Endometrial microvascular endothelial cells (primary cell): Measurements from ENCODE around the gene BUD31. TPM values are rescaled to one million over a fixed set of nuclear protein-coding genes. Genes with fewer than 3 reads are reported as not detected.

Source experiments
- in situ Hi-C: cut with HindIII; loops from 2 replicates; pipeline ENCODE4 v1.10.0; 2017; ENCODE audit warnings: low sequenced_read_pairs, low pct_unique_long_range_greater_than_20kb; ENCODE audit errors: inconsistent ontology term
- total RNA-seq: library from RNA; depleted of rRNA; stranded (reverse); fragments of >200 nt; gene quantifications from one replicate; pipeline ENCODE4 v1.2.3, GENCODE V29; 2015; ENCODE audit errors: inconsistent ontology term

The BUD31 gene
- total RNA-seq: 85.7 TPM

DNA sequence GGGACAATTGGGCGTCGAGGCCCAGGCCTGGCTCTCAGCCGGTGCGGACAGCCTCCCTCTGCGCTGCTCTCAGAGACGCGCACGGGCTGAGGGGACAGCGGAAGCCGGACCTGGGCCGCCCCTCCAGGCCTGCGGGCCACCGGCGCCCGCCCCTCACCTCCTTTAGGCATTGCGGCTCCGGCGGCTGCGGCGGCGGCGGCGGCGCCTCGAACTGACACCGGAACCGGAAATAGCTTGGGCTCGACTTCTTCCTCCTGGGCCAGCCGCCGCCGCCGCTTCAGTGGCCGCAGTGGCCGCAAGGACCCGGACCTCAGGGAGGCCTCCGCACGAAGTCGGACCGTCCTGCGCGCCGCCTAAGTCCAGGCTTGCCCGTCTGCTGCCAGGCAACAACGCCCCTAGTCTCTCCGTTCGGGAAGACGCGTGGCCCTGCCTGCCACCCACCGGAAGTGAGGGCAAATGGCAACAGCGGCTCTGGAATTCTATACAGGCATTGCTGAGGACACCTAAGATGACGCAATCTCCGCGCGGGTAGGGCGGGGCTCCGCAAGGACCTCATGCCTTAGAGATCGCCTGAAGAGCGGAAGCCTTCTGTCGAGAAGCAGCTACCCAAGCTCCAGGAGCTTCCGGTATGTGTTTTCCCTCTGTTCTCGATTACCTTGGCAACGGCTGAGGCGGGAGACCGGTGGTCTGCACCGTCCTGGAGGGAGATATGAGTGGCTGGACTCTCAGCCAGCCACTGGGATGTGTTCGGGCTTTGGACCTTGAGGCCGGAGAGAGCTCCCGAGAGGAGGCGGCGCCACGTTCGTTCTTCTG lies at the start of gene BUD31, which contains the start of gene PDAP1:
Gene BUD31, plus strand, starts transcription at position 591 of the 813 bp plus-strand sequence. CDS start 2,124 bp downstream, outside the sequence.
Gene PDAP1, minus strand, starts transcription at position 219 of the 813 bp plus-strand sequence. Its CDS starts 49 bp downstream, at position 170.
- in situ Hi-C loops: no loop called here

DNA sequence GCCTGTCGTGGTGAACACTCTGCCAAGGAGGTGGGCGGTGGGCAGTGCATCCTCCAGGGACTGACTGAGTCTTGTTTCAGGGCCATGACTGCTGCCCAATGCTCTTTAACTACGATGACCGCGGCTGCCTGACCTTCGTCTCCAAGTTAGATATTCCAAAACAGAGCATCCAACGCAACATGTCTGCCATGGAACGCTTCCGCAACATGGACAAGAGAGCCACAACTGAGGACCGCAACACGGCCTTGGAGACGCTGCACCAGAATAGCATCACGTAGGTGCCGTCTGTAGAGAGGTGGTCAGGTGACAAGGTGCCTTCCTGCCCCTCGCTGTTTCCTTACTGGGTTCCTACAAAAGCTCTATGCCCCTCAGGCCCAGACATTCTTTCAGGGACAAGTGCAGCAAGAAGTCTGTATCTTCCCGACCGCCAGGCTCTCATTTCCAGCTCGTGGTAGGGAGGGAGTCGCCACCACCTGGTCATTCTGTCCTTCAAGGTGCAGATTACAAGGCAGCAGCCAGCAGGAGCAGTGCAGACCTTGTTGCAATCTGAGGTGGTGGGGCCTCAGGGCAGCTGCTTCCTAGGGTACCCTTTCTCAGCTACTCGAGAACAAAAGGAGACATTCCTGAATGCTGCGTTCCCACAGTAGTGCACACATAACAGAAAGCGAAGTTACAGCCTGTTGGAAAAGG lies 49.2 kb upstream of the BUD31 start:
- in situ Hi-C loops: no loop called here

DNA sequence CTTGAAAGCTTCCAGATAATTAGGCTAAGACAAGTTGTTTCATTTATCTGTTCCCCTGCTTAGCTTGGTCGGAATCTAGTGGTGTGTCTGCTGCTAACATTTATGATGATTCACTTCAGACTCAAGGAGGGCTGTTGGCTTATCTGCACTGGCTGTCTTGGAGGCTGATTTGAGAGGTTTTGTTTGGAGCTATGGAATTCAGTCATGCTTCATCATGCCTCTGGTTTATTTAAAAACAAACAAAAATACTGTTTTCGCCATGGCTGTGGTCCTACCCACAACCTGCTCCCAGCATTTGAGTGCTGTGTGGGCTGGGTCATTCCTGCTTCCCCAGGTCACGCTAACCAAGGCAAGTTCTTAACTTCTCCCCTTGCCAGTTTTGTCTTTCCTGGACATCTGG lies 46.0 kb upstream of the BUD31 start:
- in situ Hi-C loops: no loop called here

DNA sequence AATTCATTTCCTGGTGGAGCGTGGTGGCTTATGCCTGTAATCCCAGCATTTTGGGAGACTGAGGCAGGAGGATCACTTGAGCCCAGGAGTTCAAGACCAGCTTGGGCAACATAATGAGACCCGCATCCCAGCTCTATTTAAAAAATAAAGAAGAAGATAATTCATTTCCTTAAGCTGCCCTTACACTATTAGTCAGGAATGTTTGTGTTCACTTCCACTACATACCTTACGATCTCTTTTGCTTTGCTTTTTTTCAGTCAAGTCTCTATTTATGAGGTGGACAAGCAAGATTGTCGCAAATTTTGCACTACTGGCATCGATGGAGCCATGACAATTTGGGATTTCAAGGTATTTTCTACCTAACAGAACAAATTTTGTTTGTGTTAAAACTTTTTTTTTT lies 45.5 kb upstream of the BUD31 start:
- in situ Hi-C loops: no loop called here

DNA sequence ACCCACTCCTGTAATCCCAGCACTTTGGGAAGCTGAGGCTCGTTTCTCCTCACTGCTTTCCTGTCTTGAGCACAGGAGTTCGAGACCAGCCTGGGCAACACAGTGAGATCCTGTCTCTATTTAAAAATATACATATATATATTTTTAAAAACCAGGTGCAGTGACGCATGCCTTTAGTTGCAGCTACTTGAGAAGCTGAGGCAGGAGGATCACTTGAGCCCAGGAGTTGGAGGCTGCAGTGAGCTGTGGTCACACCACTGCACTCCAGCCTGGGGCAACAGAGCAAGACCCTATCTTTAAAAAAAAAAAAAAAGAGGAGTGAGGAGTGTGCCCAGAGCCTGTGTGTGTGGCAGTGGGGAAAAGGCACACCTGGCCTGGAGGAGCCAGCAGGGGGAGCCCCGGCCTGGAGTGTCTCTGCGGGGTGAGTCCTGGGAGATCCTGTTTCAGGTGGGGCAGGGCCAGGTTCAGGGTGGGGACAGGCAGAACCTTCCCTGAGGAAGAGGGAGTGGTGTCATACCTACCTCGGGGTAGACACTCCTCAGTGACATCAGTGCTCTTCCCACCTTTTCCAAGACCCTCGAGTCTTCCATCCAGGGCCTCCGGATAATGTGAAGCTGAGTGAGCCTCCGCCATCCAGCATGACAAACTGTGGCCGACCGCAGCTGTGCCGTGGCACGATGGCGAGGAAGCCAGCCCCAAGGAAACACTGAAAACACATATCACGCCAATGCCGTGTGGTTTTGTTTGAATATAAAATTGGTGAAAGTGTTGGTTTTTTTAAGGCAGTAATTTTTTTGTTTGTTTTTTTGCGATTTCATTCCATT lies 43.2 kb upstream of the BUD31 start:
- in situ Hi-C loops: no loop called here

DNA sequence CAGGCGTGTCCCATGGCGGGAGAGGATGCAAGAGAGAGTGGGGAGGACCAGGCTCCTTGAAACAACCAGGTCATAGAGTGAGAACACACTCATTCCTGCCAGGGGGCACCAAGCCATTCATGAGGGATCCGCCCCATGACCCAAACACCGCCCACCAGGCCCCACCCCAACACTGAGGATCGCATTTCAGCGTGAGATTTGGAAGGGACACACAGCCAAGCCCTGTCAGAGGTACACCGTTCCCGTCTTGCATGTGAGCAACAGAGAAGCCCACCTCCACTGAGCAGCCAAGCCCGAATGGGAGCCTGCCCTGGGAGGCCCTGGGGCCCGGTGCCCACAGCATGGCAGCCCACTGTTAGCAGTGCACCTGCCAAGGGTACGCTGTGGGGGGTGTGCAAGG lies 42.1 kb upstream of the BUD31 start:
- in situ Hi-C loops: no loop called here

DNA sequence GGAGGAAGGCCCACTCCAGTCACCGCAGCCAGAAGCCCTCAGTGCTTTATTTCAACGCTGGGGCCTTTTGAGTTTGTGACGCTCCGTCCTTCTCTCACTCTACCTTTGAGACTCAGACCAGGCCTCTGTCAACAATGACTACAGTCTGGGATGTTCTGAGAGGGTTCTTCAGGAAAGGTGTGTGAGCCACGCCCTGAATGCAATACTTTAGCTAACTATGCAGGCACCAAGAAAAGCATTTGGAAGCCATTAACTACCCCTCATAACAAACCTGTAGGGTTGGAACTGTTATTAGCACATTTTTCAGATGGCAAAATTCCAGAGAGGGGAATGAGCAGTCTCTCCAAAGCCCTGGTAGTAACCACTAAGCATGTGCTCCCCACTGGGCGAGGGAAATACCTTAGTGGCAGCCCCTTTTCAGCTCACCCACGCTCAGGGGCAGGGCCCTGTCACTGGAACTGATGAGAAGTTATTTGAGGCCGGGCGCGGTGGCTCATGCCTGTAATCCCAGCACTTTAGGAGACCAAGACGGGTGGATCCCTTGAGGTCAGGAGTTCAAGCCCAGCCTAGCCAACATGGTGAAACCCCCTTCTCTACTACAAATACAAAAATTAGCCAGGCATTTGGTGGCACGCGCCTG lies 39.9 kb upstream of the BUD31 start:
- in situ Hi-C loops: no loop called here

DNA sequence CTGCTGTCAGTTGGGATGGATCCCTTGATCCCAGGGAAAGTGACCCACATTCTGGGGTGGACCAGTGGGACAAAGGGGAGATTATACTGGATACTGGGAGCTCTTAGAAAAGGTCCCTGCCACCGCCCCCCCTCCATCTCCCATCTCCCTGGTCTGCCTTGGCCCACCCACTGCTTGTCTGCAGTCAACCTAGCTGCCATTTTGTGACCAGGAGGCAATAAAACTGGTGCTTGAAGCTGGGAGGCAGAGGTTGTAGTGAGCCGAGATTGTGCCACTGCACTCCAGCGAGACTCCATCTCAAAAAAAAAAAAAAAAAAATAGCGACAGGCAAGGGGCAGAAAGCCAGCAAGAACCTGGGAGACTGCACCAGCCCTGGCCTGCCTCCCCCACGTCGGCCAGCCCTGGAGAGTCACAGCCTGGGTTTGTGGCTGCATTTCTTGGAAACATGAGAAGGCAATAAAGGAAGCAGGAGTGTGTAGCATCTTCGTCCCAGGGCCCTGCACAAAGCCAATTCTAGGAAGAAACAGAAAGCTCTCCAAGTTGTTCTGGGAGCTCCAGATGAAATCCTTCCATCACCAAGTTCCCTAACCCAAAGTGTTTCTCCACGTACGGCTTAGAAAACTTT lies 38.9 kb upstream of the BUD31 start:
- in situ Hi-C loops: no loop called here

DNA sequence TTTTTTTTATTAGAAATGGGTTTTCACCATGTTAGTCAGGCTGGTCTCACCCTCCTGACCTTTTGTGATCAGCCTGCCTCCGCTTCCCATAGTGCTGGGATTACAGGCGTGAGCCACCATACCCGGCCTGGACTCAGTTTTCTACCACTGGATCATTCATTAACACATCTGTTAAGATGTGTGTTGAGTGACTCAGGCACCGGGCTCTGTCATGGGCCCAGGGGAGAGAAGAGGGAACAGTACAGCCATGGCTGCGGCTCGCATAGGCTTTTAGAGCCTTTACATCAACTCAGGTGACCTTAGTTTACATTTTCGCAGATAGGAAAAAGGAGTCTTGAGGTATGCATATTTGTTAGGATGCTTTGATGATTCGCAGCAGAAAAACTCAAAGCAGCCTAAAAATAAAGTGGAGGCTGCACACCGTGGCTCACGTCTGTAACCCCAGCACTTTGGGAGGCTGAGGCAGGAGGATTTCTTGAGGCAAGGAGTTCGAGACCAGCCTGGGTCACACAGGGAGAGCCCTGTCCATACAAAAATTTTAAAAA lies 37.3 kb upstream of the BUD31 start:
- in situ Hi-C loops: no loop called here

DNA sequence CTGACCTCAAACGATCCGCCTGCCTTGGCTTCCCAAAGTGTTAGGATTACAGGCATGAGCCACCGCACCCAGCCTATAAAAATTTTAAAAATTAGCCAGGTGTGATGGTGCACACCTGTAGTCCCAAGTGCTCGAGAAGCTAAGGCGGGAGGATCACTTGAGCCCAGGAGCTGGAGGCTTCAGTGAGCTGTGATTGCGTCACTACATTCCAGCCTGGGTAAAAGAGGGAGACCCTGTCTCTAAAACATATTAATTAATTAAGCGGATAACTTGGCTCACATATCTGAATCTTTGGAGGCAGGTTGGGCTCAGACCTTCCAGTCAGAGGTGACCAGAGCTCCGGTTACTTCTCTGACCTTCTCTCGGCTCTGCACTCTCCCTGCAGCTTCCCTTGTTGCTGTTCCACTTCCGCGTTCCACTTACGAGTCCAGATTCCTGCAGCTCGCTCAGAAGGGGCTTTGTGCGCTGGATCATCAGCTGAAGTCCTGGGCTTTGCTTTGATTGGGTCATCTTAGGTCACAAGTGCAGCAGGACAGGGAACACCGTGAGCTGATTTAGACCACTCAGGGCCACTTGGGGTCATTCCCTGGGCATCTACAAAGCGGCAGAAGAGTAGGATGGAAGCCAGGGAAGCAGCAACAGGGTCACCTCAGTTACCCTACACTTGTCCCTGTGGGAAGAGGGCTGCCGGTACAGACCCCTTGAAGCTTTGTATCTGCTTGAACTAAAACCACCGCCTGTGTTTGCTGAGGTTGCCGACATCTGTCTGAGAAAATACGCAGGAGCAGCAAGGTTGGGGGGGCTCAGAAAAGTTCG lies 36.3 kb upstream of the BUD31 start:
- in situ Hi-C loops: no loop called here

DNA sequence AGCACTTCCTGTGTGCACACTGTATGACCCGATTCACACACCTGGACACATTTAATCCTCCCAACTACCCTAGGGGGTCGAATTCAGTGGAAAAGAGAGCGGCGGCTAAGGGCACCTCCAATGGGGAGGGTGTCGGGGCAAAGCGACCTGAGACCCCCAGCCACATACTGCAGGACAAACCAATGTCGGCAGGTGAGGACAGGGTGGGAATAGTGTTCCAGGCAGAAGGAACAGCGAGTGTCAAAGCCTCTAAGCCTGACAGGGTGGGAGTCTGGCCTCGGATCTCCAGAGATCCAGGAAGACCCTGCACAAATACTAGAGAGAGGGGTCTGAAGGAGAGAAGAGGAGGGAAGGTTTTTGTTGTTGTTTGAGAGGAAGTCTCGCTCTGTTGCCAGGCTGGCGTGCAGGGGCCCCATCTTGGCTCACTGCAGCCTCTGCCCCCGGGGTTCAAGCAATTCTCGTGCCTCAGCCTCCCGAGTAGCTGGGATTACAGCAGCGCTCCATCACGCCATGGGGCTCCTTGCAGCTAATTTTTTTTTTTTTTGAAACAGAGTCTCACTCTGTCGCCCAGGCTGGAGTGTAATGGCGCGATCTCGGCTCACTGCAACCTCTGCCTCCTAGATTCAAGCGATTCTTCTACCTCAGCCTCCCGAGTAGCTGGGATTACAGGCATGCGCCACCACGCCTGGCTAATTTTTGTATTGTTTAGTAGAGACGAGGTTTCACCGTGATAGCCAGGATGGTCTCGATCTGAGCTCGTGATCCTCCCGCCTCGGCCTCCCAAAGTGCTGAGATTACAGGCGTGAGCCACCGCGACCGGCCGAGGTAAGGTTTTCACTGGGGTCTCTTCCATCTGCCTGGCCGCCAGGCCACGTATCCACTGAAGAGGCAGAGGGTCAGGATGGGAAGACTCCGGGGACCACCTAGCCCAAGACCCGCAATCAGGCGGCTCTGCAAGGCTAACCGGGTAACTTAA lies 35.4 kb upstream of the BUD31 start:
- in situ Hi-C loops: no loop called here

DNA sequence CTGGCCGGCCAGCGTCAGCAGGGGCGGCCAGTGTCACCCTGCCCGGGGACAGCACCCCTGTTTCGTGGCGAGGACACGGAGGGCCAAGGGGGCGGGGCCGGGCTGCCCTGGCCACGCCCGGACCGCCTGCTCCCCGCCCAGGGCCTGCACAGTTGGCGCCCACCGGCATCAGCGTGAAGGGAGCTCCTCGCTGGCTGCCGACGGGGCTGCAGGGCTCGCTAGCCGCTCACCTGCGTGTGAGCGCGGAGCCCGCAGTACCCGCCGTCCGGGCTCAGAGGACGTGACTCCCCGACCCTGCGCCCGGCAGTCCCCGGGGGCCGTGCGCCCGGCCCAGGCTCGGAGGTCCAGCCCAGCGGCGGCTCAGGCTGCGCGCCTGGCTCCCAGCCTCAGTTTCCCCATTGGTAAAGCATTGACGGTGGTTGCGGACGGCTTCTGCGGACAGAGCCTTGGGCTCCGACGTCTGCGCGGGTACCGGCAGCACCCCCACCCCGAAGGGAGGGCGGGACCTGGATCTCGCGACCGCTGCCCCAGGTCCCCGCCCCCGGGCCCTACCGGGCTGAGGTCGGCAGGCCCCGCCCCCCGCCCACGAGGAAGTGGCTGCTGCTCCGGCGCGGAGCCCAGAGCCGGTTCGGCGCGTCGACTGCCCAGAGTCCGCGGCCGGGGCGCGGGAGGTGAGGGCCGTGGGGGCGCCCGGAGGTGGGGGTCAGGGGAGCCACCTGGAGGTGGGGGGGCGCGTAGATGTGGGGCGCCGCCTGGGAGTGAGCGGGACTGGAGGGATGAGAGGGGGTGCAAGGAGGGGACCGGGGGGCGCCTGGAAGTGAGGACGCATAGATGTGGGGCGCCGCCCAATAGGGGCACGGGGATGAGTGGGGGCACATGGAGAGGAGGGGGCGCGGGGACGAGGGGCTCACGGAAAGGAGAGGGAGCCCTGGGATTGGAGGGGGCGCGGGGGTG lies 34.4 kb upstream of the BUD31 start, which contains the start of gene ARPC1B:
Gene ARPC1B, plus strand, starts transcription at position 620 of the 954 bp plus-strand sequence. CDS start 10,985 bp downstream, outside the sequence.
- in situ Hi-C loops: no loop called here

DNA sequence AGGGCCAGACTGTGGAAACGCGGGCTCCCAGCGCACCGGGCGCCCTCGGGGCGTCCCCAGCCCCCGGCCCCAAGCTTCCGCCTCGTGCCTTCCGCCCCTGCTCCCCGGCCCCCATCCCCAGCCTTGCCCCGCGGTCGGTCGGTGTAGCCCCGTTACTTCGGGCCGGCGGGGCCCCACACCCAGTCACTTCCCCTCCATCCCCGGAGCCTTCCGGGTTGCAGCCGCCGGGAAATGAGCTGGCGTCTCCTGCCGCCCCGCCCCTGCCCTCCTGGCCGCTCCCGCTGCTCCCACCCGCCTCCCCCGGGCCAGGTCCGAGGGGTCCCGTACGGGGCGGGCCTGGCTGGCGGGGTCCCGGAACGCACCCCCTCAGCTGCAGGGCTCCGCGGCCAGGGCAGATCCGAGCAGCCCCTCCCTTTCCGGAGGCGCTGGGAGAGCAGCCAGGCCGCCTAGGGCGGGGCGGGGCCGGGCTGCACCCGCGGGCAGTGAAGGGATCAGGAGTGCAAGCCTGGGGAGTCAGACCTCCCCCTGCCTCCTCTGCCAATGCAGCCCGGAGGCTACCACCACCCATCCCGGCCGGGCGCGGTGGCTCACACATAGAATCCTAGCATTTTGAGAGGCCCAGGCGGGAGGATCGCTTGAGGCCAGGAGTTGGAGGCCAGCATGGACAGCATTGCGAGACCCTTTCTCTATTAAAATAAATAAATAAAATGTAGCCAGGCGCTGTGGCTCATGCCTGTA lies 33.5 kb upstream of the BUD31 start:
- in situ Hi-C loops: no loop called here

DNA sequence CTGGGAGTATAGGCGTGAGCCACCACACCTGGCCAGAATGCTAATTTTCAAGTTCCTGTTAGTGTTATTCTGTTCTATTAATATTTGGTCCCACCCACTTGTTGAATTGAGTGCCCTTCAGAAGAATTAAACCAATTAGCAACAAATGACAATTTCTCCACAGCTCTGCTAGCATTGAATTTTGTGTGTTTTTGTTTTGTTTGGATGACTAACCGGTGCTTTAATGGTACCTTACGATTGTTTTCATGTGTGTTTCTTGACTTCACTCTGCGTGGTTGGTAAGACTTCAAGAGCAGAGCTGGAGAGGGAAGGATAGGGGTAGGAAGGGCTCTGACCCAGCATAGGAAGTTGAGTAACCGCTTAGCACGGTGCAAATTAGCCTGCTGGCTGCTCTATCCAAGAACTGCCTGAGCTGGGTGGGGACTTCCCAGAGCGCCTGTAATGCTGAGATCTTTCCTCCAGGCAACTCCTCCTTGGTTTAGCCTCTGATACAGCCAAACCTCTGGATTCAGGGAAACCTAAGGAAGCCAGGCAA lies 29.7 kb upstream of the BUD31 start:
- in situ Hi-C loops: no loop called here
